Epithelial cell of proximal tubule (primary cell): Measurements from ENCODE around the gene TMOD2. TPM values are rescaled to one million over a fixed set of nuclear protein-coding genes. Genes with fewer than 3 reads are reported as not detected.

ENCODE experiments used
- DNase-seq: peaks from one replicate; pipeline ENCODE4 v3.0.0-alpha.2; 2011; ENCODE audit warnings: low read depth
- H3K4me3 ChIP-seq: 2 replicates; pipeline ENCODE4 v1.5.1; 2011; ENCODE audit warnings: low read depth, mild to moderate bottlenecking, low read length
- CTCF ChIP-seq: conservative IDR thresholded peaks from 2 replicates; pipeline ENCODE4 v1.5.1; 2012; ENCODE audit warnings: low read depth, mild to moderate bottlenecking, low read length
- total RNA-seq: library from RNA; depleted of rRNA; stranded (reverse); fragments of >200 nt; gene quantifications from 2 replicates; pipeline ENCODE4 v1.2.3, GENCODE V29; 2015

TMOD2 gene
- total RNA-seq, 1 donor from 2014 or later: 1.6 TPM

- H3K4me3 ChIP-seq: no peak overlapping the region
- no peak for TF ChIP-seq CTCF
- no peak for DNase-seq
Measured at GRCh38 chr15:51749307-51749706, 2.1 kb upstream of the TMOD2 start.

- DNase-seq: no peak
- no peak for TF ChIP-seq CTCF
Measured at GRCh38 chr15:51750186-51750585, 1.2 kb upstream of the TMOD2 start.

GRCh38 chr15:51751697-51752683 lies 593 bp downstream of the TMOD2 start:
- TF ChIP-seq CTCF: no peak
- no peak for DNase-seq

More at GRCh38 chr15:51750186-51750585, 1.2 kb upstream of the TMOD2 start:
- no peak overlapping the region for H3K4me3 ChIP-seq

GRCh38 chr15:51752888-51753287 lies 1.5 kb downstream of the TMOD2 start:
- no peak for TF ChIP-seq CTCF

More at GRCh38 chr15:51751697-51752683, 593 bp downstream of the TMOD2 start:
- peak overlapping the region; percentile 58 for H3K4me3 ChIP-seq

GRCh38 chr15:51754267-51754666 lies 2.9 kb downstream of the TMOD2 start:
- no peak for TF ChIP-seq CTCF
- no peak for DNase-seq
- no peak overlapping the region for H3K4me3 ChIP-seq

More at GRCh38 chr15:51752888-51753287, 1.5 kb downstream of the TMOD2 start:
- no peak for DNase-seq
- no peak overlapping the region for H3K4me3 ChIP-seq

GRCh38 chr15:51755790-51756189 lies 4.4 kb downstream of the TMOD2 start:
- DNase-seq: no peak
- no peak for TF ChIP-seq CTCF
- H3K4me3 ChIP-seq: no peak overlapping the region
